HG03039 (cell line): Measurements from ENCODE around the gene C15orf39.
"Not testable (repeated sequence)": the region's sequence is repeated elsewhere in the genome, so short reads cannot be mapped to it uniquely, and the experiment has no call there.

Experiments used
- ATAC-seq: cut with Tn5 transposase; IDR thresholded peaks from one replicate; pipeline ENCODE4 v1.9.1; 2021; ENCODE audit warnings: mild to moderate bottlenecking, moderate library complexity; ENCODE audit not compliant: unreplicated experiment

C15orf39 gene

DNA sequence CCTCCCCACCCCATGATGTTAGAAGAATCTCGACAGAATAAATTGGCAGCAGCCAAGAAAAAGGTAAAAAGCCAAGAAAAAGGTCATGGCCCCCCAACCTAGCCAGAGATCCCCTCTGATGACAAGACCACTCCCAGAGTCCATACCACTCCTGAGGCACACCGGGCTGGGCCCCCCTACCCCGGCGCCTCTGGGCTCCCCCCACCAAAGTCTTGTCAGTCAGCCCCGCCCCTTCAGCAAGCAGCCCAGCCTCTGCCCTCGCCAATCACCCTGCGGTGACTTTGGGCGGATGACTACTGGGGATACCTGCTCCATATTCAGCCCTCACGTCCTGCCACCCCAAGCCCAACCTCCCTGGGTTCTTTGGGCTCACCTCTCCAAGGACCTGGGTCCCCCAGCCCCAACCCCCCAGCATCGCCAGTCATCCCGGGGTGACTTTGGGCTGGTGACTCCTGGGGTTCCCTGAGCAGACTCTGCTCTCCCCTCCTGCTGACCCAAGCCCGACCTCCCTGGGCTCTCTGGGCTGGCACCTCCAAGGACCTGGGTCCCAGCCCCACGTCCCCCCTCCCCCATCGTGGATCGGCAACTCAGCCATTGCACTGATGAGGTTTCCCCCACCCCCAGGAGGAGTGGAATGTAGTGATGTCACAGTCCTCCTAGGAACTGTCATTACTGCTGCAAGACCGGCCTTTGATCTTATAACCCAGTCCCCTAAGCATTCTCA is 57.1 kb downstream of the C15orf39 start:
- ATAC-seq, result not testable (repeated sequence)

DNA sequence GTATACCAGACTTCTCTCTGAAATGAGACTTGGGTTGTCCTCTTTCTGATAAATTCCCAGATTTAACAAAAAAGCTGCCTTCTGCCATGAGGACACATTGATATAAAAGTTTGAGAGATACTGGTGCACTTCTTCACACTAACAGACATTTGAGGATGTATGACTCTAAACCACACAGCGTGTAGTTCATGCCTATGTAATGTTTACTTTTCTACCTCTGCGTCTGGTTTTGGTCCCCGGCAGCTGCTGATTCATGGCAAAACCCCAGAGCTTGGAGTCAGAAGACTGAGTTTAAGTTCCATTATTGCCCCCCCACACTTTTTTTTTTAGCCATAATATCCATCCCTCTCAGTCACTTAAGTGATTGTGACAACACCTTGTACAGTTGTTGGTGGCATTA is 58.2 kb downstream of the C15orf39 start:
- ATAC-seq, result not testable (repeated sequence)
